BLaER1 (cell line): ENCODE data around the gene TNIK.
"Not testable (repeated sequence)": the region's sequence is repeated elsewhere in the genome, so short reads cannot be mapped to it uniquely, and the experiment has no call there.

Source experiments
- H3K27ac ChIP-seq: shearing (Covaris generic); formaldehyde crosslinking; 2 replicates; pipeline ENCODE4 v1.8.1; 2022
- H3K27me3 ChIP-seq: shearing (Covaris generic); formaldehyde crosslinking; 2 replicates; pipeline ENCODE4 v1.8.1; 2022
- H3K36me3 ChIP-seq: shearing (Covaris generic); formaldehyde crosslinking; 2 replicates; pipeline ENCODE4 v1.8.1; 2022
- H3K4me1 ChIP-seq: shearing (Covaris generic); formaldehyde crosslinking; 2 replicates; pipeline ENCODE4 v1.8.1; 2022
- H3K4me2 ChIP-seq: shearing (Covaris generic); formaldehyde crosslinking; 2 replicates; pipeline ENCODE4 v1.8.1; 2022
- H3K4me3 ChIP-seq: shearing (Covaris generic); formaldehyde crosslinking; 2 replicates; pipeline ENCODE4 v1.8.1; 2022
- H3K9ac ChIP-seq: shearing (Covaris generic); formaldehyde crosslinking; 2 replicates; pipeline ENCODE4 v1.8.1; 2022
- H3K9me3 ChIP-seq: shearing (Covaris generic); formaldehyde crosslinking; 2 replicates; pipeline ENCODE4 v1.8.1; 2022
- H4K20me1 ChIP-seq: shearing (Covaris generic); formaldehyde crosslinking; 2 replicates; pipeline ENCODE4 v1.8.1; 2022
- Cebpa-rat ChIP-seq: shearing (Covaris generic); IDR thresholded peaks from 2 replicates; pipeline ENCODE4 v1.8.1; 2022

The TNIK gene

DNA sequence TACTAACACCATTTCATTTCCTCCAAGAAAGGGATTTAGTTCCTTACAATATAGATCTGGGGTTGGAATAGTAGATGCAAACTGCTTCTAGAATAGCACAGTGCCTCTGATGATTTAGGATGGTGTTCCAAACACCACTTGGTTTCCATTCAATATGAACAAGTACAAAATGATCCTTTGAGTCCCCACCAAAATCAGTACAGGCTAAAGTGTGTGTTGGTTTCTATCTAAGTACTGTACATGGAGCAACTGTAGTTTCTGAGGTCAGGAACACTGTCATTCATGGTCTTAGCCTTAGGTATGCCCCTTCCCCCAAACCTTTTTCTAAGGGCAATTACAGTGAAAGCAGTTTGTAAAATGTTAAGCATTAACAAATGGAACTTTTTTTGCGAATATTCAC, 162.3 kb downstream of the TNIK start:
- H3K27me3 ChIP-seq: no peaks in the 10 kb centered on the region
- no peak overlapping the region for H3K9ac ChIP-seq
- H3K4me2 ChIP-seq: no peak overlapping the region
- no peaks in the 10 kb centered on the region for H3K4me1 ChIP-seq
- no peak overlapping the region for H3K27ac ChIP-seq
- no peaks in the 10 kb centered on the region for H4K20me1 ChIP-seq
- TF ChIP-seq Cebpa-rat: no peak
- H3K36me3 ChIP-seq: no peaks in the 10 kb centered on the region
- H3K9me3 ChIP-seq: no peaks in the 10 kb centered on the region
- H3K4me3 ChIP-seq: no peak overlapping the region

DNA sequence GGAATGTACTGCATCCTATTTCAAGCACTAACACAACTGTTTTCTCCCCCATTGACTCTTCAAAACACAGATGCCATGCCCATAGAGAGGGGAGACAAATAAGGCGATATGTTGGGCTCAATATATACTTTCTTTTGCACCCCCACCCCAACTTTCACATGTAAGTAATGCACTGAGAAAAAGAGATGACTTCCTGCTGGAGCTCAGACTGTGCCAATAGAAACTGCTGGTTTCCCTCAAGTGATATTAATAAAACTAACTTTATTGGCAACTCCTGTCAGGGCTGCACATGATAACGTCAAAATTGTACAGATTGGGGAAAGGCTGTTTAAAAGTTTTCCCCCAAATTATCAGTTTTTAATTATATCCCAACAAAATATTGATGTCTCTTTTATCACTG, 163.0 kb downstream of the TNIK start:
- Histone ChIP-seq H3K4me1 (no peaks in the 10 kb centered on the region), H3K27ac (no peak overlapping the region), H3K9ac (no peak overlapping the region), H3K27me3 (no peaks in the 10 kb centered on the region), H4K20me1 (no peaks in the 10 kb centered on the region), H3K9me3 (no peaks in the 10 kb centered on the region), H3K4me3 (no peak overlapping the region), H3K36me3 (no peaks in the 10 kb centered on the region), H3K4me2 (no peak overlapping the region)
- TF ChIP-seq Cebpa-rat: no peak

- H3K4me1 ChIP-seq: no peaks in the 10 kb centered on the region
- H3K4me3 ChIP-seq: no peak overlapping the region
- H3K27me3 ChIP-seq: no peaks in the 10 kb centered on the region
- no peaks in the 10 kb centered on the region for H4K20me1 ChIP-seq
- no peaks in the 10 kb centered on the region for H3K9me3 ChIP-seq
- no peak overlapping the region for H3K4me2 ChIP-seq
- TF ChIP-seq Cebpa-rat: no peak
- H3K9ac ChIP-seq: no peak overlapping the region
- H3K36me3 ChIP-seq: no peaks in the 10 kb centered on the region
- H3K27ac ChIP-seq: no peak overlapping the region
Measured at GRCh38 chr3:171295484-171296373, 164.5 kb downstream of the TNIK start.

- no peaks in the 10 kb centered on the region for H4K20me1 ChIP-seq
- no peaks in the 10 kb centered on the region for H3K36me3 ChIP-seq
- no peak overlapping the region for H3K4me2 ChIP-seq
- no peak overlapping the region for H3K9ac ChIP-seq
- TF ChIP-seq Cebpa-rat: no peak
- no peak overlapping the region for H3K4me3 ChIP-seq
- H3K9me3 ChIP-seq: no peaks in the 10 kb centered on the region
- no peaks in the 10 kb centered on the region for H3K4me1 ChIP-seq
- no peak overlapping the region for H3K27ac ChIP-seq
- no peaks in the 10 kb centered on the region for H3K27me3 ChIP-seq
Measured at GRCh38 chr3:171293142-171293782, 166.9 kb downstream of the TNIK start.

DNA sequence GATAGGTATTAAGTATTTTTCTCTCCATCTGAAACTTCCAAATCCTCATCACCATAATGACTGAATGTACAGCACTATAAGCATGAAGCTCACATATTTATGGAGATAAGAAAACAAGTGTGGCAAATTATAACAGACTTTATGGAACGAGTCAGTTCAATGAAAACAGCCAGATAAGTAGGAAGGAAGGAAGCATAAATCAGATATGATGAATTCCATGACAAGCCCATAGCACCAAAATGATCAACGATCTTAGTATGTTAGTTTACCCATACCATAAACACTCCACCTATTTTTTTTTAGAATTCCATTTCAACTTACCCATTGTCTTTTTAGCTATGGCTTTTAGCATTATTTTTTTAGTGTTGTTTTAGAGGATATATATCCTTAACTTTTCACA, 169.5 kb downstream of the TNIK start:
- Histone ChIP-seq H3K9me3 (no peaks in the 10 kb centered on the region), H3K4me1 (no peaks in the 10 kb centered on the region), H3K27ac (no peak overlapping the region), H4K20me1 (no peaks in the 10 kb centered on the region), H3K9ac (no peak overlapping the region), H3K36me3 (no peaks in the 10 kb centered on the region), H3K27me3 (no peaks in the 10 kb centered on the region), H3K4me3 (no peak overlapping the region), H3K4me2 (no peak overlapping the region)
- no peak for TF ChIP-seq Cebpa-rat

DNA sequence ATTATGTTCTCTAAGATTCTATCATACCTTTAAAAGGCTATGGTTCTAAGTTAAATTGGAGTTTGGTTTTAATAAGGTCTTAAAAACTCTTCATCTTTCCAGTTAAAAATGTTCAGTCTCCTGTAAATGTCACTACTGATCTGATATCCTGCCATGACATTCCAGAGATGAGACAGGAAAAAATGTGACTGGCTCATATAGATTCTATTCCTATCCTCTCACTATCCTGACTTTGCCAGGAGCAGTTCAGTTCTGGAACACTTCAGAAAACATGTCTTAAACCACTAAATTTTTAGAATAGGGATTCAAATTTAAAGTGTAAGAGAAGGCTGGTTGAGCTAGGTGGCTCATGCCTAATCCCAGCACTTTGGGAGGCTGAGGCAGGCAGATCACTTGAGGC, 170.9 kb downstream of the TNIK start:
- no peak overlapping the region for H3K27ac ChIP-seq
- H3K4me2 ChIP-seq: no peak overlapping the region
- no peaks in the 10 kb centered on the region for H3K36me3 ChIP-seq
- H4K20me1 ChIP-seq: no peaks in the 10 kb centered on the region
- no peak overlapping the region for H3K4me3 ChIP-seq
- H3K9me3 ChIP-seq: no peaks in the 10 kb centered on the region
- H3K27me3 ChIP-seq: no peaks in the 10 kb centered on the region
- no peak for TF ChIP-seq Cebpa-rat
- H3K4me1 ChIP-seq: no peaks in the 10 kb centered on the region
- no peak overlapping the region for H3K9ac ChIP-seq

DNA sequence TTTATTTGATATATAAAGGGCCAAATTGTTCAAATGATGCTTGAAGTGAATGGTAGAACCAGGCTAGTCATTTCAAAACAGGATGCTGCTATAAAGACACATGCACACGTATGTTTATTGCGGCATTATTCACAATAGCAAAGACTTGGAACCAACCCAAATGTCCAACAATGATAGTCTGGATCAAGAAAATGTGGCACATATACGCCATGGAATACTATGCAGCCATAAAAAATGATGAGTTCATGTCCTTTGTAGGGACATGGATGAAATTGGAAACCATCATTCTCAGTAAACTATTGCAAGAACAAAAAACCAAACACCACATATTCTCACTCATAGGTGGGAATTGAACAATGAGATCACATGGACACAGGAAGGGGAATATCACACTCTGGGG, 172.4 kb downstream of the TNIK start:
- not testable (repeated sequence) for H3K36me3 ChIP-seq, H3K9me3 ChIP-seq, H4K20me1 ChIP-seq, H3K4me2 ChIP-seq, H3K27me3 ChIP-seq, H3K9ac ChIP-seq, H3K4me3 ChIP-seq, H3K27ac ChIP-seq, H3K4me1 ChIP-seq

DNA sequence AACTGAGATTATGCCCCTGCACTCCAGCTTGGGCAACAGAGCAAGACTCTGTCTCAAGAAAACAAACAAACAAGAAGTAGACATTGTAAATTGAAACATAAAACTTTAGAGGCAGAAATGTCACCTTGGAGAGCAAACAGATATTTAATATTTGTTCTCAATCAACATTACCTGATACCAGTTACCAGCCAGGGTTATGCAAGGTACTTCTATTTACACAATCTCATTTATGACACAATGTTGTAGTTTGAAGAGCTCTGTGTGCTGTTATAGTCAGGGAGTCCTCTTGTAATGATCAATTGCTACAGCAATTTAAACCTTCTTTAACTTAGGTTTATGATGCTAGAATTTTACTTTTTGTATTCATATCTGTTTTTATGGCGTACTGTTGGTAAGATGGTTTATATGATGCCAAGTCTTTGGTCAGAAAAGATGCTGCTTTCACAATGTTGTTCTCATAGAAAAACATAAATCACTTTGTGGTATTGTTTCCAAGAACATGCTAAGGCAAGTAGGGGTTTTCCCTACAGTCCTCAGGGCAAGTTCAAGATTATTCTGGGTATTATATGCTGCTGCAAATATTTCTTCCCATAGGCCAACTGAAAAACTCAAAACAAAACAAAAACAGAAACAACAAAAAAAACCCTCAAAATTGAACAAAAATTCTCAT, 173.5 kb downstream of the TNIK start:
- Histone ChIP-seq H3K4me1 (no peaks in the 10 kb centered on the region), H3K27ac (no peak overlapping the region), H3K9me3 (no peaks in the 10 kb centered on the region), H3K9ac (no peak overlapping the region), H3K36me3 (no peaks in the 10 kb centered on the region), H4K20me1 (no peaks in the 10 kb centered on the region), H3K27me3 (no peaks in the 10 kb centered on the region), H3K4me3 (no peak overlapping the region), H3K4me2 (no peak overlapping the region)
- TF ChIP-seq Cebpa-rat: no peak

DNA sequence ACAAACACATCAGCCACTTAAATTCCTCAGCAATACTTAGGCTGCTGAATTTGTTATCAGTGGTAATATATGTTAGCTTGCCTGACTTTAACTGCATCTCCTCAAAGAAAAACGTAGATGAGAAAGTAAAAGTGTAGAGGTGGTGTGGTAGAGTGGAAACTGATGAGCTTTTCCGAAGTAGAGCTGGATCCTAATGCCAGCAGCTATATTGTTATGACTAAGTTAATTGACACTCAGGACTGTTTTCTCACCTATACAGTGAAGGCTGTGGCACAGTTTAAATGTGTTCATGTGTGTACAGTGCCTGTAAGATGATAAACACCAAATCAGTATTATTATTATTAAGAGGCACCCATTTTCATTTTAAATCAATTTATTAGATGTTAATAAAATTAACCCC, 174.9 kb downstream of the TNIK start:
- no peak for TF ChIP-seq Cebpa-rat
- Histone ChIP-seq H3K27ac (no peak overlapping the region), H3K4me2 (no peak overlapping the region), H3K4me3 (no peak overlapping the region), H3K9me3 (no peaks in the 10 kb centered on the region), H3K27me3 (no peaks in the 10 kb centered on the region), H4K20me1 (no peaks in the 10 kb centered on the region), H3K4me1 (no peaks in the 10 kb centered on the region), H3K9ac (no peak overlapping the region), H3K36me3 (no peaks in the 10 kb centered on the region)

- Histone ChIP-seq H3K9me3 (no peaks in the 10 kb centered on the region), H3K36me3 (no peaks in the 10 kb centered on the region), H3K9ac (no peak overlapping the region), H4K20me1 (no peaks in the 10 kb centered on the region), H3K4me3 (no peak overlapping the region), H3K27me3 (no peaks in the 10 kb centered on the region), H3K4me2 (no peak overlapping the region), H3K4me1 (no peaks in the 10 kb centered on the region), H3K27ac (no peak overlapping the region)
- TF ChIP-seq Cebpa-rat: no peak
Measured at GRCh38 chr3:171284308-171285075, 175.7 kb downstream of the TNIK start.
